WTC11 (cell line): ENCODE results near the gene CAMTA1.

Experiments
- GRHL2 ChIP-seq: fragments of 250-450 bp; sonication (Bioruptor Pico); IDR thresholded peaks from 2 replicates; pipeline ENCODE4 v1.8.0; 2022; ENCODE audit warnings: mild to moderate bottlenecking, moderate library complexity; ENCODE audit not compliant: insufficient replicate concordance, severe bottlenecking
- IRF2 ChIP-seq: sonication (generic); formaldehyde crosslinking; IDR thresholded peaks from 2 replicates; pipeline ENCODE4 v1.8.0; 2022; ENCODE audit warnings: low read depth, missing genetic modification reagents, borderline replicate concordance
- ZNF219 ChIP-seq: sonication (generic); formaldehyde crosslinking; IDR thresholded peaks from 2 replicates; pipeline ENCODE4 v1.8.0; 2023; ENCODE audit warnings: missing genetic modification reagents, mild to moderate bottlenecking, borderline replicate concordance
- TF ChIP-seq, protein P1 (sequence below): sonication (generic); formaldehyde crosslinking; IDR thresholded peaks from 2 replicates; pipeline ENCODE4 v1.8.0; 2023; ENCODE audit warnings: missing genetic modification reagents

DNA sequence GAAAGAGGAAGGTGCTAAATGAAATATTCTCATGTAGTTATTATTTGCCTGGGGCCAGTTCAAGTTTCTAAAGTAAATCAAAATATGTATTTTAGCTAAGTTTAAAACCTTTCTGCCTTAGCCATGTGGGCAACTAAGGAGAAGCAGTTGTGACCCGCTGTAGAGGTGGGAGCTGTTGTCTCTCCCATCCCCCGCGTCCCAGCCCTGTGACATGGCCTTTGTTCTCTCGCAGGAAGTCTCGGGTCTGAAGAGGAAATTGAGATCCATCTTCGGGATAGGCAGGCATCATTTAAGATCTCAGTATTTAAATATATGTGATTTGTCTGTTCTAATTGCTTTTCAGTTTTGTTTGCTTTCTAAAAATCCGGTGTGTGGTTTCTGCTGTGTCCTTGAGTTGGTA lies 121.5 kb downstream of the CAMTA1 start:
- TF ChIP-seq, protein P1, sequence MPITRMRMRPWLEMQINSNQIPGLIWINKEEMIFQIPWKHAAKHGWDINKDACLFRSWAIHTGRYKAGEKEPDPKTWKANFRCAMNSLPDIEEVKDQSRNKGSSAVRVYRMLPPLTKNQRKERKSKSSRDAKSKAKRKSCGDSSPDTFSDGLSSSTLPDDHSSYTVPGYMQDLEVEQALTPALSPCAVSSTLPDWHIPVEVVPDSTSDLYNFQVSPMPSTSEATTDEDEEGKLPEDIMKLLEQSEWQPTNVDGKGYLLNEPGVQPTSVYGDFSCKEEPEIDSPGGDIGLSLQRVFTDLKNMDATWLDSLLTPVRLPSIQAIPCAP (CRISPR knock-in tag) = no peak
- TF ChIP-seq ZNF219 (CRISPR knock-in tag) (no peak), GRHL2 (CRISPR knock-in tag) (no peak), IRF2 (CRISPR knock-in tag) (no peak)
